GM20000 (cell line): ENCODE measurements around the gene DNMT1.

ENCODE experiments used
- DNase-seq: peaks from one replicate; pipeline ENCODE4 v3.0.0; 2012; ENCODE audit warnings: low spot score
- CTCF ChIP-seq: IDR thresholded peaks from 2 replicates; pipeline ENCODE4 v1.5.1; 2012; ENCODE audit warnings: mild to moderate bottlenecking, control low read depth; ENCODE audit errors: extremely low read depth, missing control alignments

Gene DNMT1

GRCh38 chr19:10231612-10232228 is 37.0 kb upstream of the DNMT1 start:
- no peak for TF ChIP-seq CTCF
- no peak for DNase-seq

GRCh38 chr19:10230861-10231611 is 36.3 kb upstream of the DNMT1 start, which contains the start of gene S1PR2:
TSS of gene S1PR2 (minus strand) at chr19:10231331. CDS start at chr19:10224905, 6,426 bp downstream.
- TF ChIP-seq CTCF, result no peak
- peak; percentile 94 for DNase-seq

- no peak for TF ChIP-seq CTCF
- peak; percentile 65 for DNase-seq
Observed at GRCh38 chr19:10230173-10230860, 35.6 kb upstream of the DNMT1 start.

- DNase-seq, result peak; percentile 79
- peak; percentile 44 for TF ChIP-seq CTCF
Observed at GRCh38 chr19:10228920-10229319, 34.2 kb upstream of the DNMT1 start.

- TF ChIP-seq CTCF, result no peak
- no peak for DNase-seq
Observed at GRCh38 chr19:10228393-10228792, 33.6 kb upstream of the DNMT1 start.

GRCh38 chr19:10227026-10227971 is 32.5 kb upstream of the DNMT1 start:
- DNase-seq, result no peak
- TF ChIP-seq CTCF, result no peak
